Measurements from ENCODE around the gene NOSTRIN.

GRCh38 chr2:168889635-168890005, 87.2 kb downstream of the NOSTRIN start:
- TF ChIP-seq, protein P1, sequence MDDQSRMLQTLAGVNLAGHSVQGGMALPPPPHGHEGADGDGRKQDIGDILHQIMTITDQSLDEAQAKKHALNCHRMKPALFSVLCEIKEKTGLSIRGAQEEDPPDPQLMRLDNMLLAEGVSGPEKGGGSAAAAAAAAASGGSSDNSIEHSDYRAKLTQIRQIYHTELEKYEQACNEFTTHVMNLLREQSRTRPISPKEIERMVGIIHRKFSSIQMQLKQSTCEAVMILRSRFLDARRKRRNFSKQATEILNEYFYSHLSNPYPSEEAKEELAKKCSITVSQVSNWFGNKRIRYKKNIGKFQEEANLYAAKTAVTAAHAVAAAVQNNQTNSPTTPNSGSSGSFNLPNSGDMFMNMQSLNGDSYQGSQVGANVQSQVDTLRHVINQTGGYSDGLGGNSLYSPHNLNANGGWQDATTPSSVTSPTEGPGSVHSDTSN (CRISPR knock-in tag; IDR thresholded peaks at IDR 0.05) = no peak
- TF ChIP-seq ZFP3 (tag by site-specific recombination; IDR thresholded peaks at IDR 0.05; ENCODE audit: low read depth) (no peak), REST (tag by site-specific recombination; IDR thresholded peaks at IDR 0.05) (no peak), MYNN (tag by site-specific recombination; IDR thresholded peaks at IDR 0.05; ENCODE audit: borderline replicate concordance) (no peak), ZSCAN30 (tag by site-specific recombination; IDR thresholded peaks at IDR 0.05) (no peak), HOXA7 (CRISPR knock-in tag; IDR thresholded peaks at IDR 0.05; ENCODE audit: borderline replicate concordance) (no peak), CTCF (tag by site-specific recombination; IDR thresholded peaks at IDR 0.05) (no peak), ZNF623 (tag by site-specific recombination; IDR thresholded peaks at IDR 0.05) (no peak), KLF17 (tag by site-specific recombination; IDR thresholded peaks at IDR 0.05) (no peak), ZNF830 (tag by site-specific recombination; IDR thresholded peaks at IDR 0.05; ENCODE audit: low read depth) (no peak), ZSCAN5A (tag by site-specific recombination; IDR thresholded peaks at IDR 0.05) (no peak), PATZ1 (tag by site-specific recombination; IDR thresholded peaks at IDR 0.05) (no peak), ZNF138 (tag by site-specific recombination; IDR thresholded peaks at IDR 0.05; ENCODE audit: borderline replicate concordance) (no peak)
- TF ChIP-seq, protein P2, sequence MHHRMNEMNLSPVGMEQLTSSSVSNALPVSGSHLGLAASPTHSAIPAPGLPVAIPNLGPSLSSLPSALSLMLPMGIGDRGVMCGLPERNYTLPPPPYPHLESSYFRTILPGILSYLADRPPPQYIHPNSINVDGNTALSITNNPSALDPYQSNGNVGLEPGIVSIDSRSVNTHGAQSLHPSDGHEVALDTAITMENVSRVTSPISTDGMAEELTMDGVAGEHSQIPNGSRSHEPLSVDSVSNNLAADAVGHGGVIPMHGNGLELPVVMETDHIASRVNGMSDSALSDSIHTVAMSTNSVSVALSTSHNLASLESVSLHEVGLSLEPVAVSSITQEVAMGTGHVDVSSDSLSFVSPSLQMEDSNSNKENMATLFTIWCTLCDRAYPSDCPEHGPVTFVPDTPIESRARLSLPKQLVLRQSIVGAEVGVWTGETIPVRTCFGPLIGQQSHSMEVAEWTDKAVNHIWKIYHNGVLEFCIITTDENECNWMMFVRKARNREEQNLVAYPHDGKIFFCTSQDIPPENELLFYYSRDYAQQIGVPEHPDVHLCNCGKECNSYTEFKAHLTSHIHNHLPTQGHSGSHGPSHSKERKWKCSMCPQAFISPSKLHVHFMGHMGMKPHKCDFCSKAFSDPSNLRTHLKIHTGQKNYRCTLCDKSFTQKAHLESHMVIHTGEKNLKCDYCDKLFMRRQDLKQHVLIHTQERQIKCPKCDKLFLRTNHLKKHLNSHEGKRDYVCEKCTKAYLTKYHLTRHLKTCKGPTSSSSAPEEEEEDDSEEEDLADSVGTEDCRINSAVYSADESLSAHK (tag by site-specific recombination; IDR thresholded peaks at IDR 0.05) = no peak

Data from HEK293 (cell line).